ENCODE results near the gene CHMP4B.

Gene CHMP4B

DNA sequence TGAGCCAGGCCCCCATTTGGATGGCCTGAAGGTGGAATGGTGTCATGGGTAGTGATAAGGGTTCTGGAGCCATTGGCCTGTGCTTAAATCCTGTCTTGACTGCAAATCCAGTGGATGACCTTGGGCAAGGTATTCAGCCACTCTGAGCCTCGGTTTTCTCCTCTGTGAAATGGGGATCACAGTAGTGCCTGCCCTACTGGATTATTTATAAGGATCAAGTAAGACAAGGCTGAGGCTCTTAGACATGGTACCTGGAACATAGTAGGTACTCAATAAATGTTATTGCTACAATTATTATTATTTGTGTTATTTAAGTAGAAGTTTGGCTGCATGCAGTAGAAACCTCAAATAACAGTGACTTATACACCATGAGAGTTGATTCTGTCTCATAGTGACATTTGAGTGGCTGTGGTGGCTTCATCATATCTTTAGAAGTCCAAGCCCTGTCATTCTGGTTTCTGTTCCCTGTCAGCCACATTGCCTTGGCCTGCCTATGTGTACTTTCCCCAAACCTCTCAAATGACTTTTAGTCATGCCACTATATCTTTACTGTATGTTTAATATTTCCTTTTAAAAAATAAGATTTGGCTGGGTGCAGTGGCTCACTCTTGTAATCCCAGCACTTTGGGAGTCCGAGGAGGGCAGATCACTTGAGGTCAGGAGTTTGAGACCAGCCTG, 37.6 kb upstream of the CHMP4B start:
- Mint-ChIP-seq H3K4me1 (no peaks in the 10 kb centered on the region), H3K4me3 (no peak overlapping the region), H3K36me3 (ENCODE audit: low read depth) (no peaks in the 10 kb centered on the region), H3K27ac (no peak overlapping the region), H3K9me3 (no peaks in the 10 kb centered on the region), H3K27me3 (ENCODE audit: low read depth) (no peaks in the 10 kb centered on the region)
- TF ChIP-seq, protein P1, sequence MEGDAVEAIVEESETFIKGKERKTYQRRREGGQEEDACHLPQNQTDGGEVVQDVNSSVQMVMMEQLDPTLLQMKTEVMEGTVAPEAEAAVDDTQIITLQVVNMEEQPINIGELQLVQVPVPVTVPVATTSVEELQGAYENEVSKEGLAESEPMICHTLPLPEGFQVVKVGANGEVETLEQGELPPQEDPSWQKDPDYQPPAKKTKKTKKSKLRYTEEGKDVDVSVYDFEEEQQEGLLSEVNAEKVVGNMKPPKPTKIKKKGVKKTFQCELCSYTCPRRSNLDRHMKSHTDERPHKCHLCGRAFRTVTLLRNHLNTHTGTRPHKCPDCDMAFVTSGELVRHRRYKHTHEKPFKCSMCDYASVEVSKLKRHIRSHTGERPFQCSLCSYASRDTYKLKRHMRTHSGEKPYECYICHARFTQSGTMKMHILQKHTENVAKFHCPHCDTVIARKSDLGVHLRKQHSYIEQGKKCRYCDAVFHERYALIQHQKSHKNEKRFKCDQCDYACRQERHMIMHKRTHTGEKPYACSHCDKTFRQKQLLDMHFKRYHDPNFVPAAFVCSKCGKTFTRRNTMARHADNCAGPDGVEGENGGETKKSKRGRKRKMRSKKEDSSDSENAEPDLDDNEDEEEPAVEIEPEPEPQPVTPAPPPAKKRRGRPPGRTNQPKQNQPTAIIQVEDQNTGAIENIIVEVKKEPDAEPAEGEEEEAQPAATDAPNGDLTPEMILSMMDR (IDR thresholded peaks at IDR 0.05; ENCODE audit: unreplicated experiment in 3 of 3): no peak

DNA sequence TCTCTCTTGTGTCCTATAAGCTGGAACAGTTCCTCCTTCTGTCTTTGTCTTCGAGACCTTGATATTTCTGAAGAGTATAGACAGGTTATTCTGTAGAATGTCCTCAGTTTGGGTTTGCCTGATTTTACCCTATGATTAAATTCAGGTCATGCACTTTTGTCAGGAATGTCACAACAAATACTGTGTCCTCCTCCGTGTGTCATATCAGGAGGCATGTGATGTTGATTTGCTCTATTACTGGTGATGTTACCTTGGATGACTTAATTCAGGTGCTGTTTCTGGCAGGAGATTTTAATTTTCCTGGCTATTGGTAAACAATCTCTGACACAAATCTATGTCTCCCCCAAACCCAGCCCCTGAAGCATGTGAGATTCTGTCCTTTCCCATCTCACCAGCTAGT, 33.3 kb upstream of the CHMP4B start:
- Mint-ChIP-seq H3K4me1 (no peaks in the 10 kb centered on the region), H3K36me3 (ENCODE audit: low read depth) (peaks cover 4% of the 10 kb centered on the region), H3K4me3 (no peak overlapping the region), H3K9me3 (no peaks in the 10 kb centered on the region), H3K27me3 (ENCODE audit: low read depth) (no peaks in the 10 kb centered on the region), H3K27ac (no peak overlapping the region)
- TF ChIP-seq, protein P1 (IDR thresholded peaks at IDR 0.05; ENCODE audit: unreplicated experiment in 3 of 3): no peak

DNA sequence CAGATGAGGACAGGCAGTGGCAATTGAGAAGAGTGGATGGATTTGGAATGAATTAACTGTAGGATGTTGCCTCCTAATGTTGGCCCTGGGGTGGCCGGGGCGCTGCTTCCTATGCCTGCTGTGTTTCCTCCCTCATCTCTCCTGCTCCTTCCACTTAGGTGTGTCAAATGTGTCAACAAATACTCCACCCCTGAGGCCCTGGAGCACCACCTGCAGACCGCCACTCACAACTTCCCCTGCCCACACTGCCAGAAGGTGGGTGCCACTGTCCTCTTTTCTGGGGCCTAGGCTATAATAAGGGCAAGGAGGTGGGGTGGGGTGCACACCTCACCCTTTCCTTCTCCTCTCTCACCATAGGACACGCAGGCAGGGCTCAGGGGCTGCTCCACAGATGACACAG, 30.0 kb upstream of the CHMP4B start:
- Mint-ChIP-seq H3K27me3 (ENCODE audit: low read depth) (no peaks in the 10 kb centered on the region), H3K27ac (no peak overlapping the region), H3K4me1 (no peaks in the 10 kb centered on the region), H3K9me3 (no peaks in the 10 kb centered on the region), H3K4me3 (no peak overlapping the region), H3K36me3 (ENCODE audit: low read depth) (peaks cover 4% of the 10 kb centered on the region)
- TF ChIP-seq, protein P1 (IDR thresholded peaks at IDR 0.05; ENCODE audit: unreplicated experiment in 3 of 3): no peak

DNA sequence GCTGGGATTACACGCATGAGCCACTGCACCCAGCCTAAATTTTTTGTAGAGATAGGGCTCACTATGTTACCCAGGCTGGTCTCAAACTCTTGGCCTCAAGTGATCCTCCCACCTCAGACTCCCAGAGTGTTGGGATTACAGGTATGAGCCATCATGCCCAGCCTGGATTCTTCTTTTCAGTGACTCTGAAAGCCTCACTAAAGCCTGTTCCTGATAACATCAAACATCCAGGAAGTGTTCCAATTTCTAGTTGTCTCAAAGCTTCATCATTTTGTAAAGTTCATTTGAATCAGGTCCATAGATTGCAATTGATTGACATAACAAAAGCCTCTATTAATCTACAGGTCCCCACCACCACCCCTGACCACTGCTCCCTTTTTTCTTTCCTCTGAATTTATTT, 29.2 kb upstream of the CHMP4B start:
- H3K36me3 Mint-ChIP-seq (ENCODE audit: low read depth): peaks cover 4% of the 10 kb centered on the region
- no peaks in the 10 kb centered on the region for H3K27me3 Mint-ChIP-seq (ENCODE audit: low read depth)
- TF ChIP-seq, protein P1 (IDR thresholded peaks at IDR 0.05; ENCODE audit: unreplicated experiment in 3 of 3): no peak
- H3K9me3 Mint-ChIP-seq: no peaks in the 10 kb centered on the region
- no peaks in the 10 kb centered on the region for H3K4me1 Mint-ChIP-seq
- H3K4me3 Mint-ChIP-seq: no peak overlapping the region
- no peak overlapping the region for H3K27ac Mint-ChIP-seq

DNA sequence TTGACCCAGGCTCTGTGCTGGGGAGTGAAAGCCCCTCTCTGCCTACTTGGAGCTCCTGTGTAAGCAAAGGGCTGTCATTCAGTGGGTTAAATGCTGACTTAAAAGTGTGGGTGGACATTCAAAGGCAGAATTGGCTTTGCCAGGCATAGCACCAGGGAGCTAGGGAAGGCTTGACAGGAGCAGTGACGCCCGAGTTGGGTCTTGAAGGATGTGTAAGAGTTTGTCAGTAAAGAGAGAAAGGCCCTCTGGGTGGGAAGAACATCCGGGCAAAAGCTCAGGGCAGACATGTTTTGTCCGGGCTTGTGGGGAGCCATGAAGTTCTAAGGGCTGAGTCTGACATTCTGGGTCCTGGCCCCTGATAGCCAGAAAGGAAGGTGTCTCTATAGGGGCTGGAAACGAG, 27.9 kb upstream of the CHMP4B start:
- no peaks in the 10 kb centered on the region for H3K9me3 Mint-ChIP-seq
- H3K36me3 Mint-ChIP-seq (ENCODE audit: low read depth): peaks cover 4% of the 10 kb centered on the region

DNA sequence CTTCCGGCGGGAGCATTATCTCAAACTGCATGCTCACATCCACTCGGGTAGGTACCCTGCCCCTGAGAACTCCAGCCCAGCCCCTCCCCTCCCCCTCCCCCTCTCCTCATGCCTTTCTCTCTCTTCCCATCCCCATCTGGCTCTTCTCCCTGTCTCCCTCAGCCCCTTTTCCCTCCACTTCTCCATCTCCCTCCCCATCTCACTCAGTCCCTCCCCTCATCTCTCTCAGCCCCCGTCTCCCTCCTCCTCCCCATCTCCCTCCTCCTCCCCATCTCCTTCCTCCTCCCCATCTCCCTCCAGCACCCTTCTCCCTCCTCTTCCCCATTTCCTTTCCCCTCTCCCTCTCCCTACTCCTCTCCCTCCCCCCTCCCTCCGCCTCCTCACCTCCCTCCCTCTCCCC, 27.3 kb upstream of the CHMP4B start:
- Mint-ChIP-seq H3K9me3 (no peaks in the 10 kb centered on the region), H3K4me3 (no peak overlapping the region), H3K27me3 (ENCODE audit: low read depth) (no peaks in the 10 kb centered on the region), H3K36me3 (ENCODE audit: low read depth) (peaks cover 4% of the 10 kb centered on the region), H3K4me1 (no peaks in the 10 kb centered on the region), H3K27ac (no peak overlapping the region)
- TF ChIP-seq, protein P1 (IDR thresholded peaks at IDR 0.05; ENCODE audit: unreplicated experiment in 3 of 3): no peak

More for the DNA sequence above, 27.9 kb upstream of the CHMP4B start:
- Mint-ChIP-seq H3K27ac (no peak overlapping the region), H3K4me1 (no peaks in the 10 kb centered on the region), H3K4me3 (no peak overlapping the region), H3K27me3 (ENCODE audit: low read depth) (no peaks in the 10 kb centered on the region)
- TF ChIP-seq, protein P1 (IDR thresholded peaks at IDR 0.05; ENCODE audit: unreplicated experiment in 3 of 3): no peak

Measured in nephron (organoid).